HG03039 (cell line): ENCODE measurements around the gene LY6G6D.
A peak's percentile ranks its signal among the peaks of the same experiment; 100 is the strongest.

Source experiments
- ATAC-seq: cut with Tn5 transposase; IDR thresholded peaks from one replicate; pipeline ENCODE4 v1.9.1; 2021; ENCODE audit warnings: mild to moderate bottlenecking, moderate library complexity; ENCODE audit not compliant: unreplicated experiment

The LY6G6D gene

GRCh38 chr6:31733734-31734133, 18.6 kb downstream of the LY6G6D start:
- no peak for ATAC-seq

GRCh38 chr6:31734247-31734820, 19.2 kb downstream of the LY6G6D start:
- ATAC-seq = no peak

- ATAC-seq = no peak
Measured at GRCh38 chr6:31734821-31735406, 19.8 kb downstream of the LY6G6D start.

- no peak for ATAC-seq
Measured at GRCh38 chr6:31736021-31736767, 21.0 kb downstream of the LY6G6D start, which contains the start of gene CLIC1. Gene CLIC1 (minus strand): TSS chr6:31736530. CDS start chr6:31736300, 230 bp downstream.

- ATAC-seq = no peak
Measured at GRCh38 chr6:31736768-31737314, 21.7 kb downstream of the LY6G6D start.

- ATAC-seq = no peak
Measured at GRCh38 chr6:31737315-31737990, 22.3 kb downstream of the LY6G6D start.

GRCh38 chr6:31737991-31738979, 23.1 kb downstream of the LY6G6D start:
- no peak for ATAC-seq

- peak; percentile 66 for ATAC-seq
Measured at GRCh38 chr6:31739639-31740396, 24.7 kb downstream of the LY6G6D start, which contains the start of gene MSH5. Gene MSH5 (plus strand): TSS chr6:31740005. CDS start chr6:31740467, 462 bp downstream.

- ATAC-seq = no peak
Measured at GRCh38 chr6:31740397-31741223, 25.5 kb downstream of the LY6G6D start.

- no peak for ATAC-seq
Measured at GRCh38 chr6:31741815-31742214, 26.7 kb downstream of the LY6G6D start.

GRCh38 chr6:31742894-31743293, 27.7 kb downstream of the LY6G6D start:
- no peak for ATAC-seq

- ATAC-seq = no peak
Measured at GRCh38 chr6:31744422-31744821, 29.3 kb downstream of the LY6G6D start.

GRCh38 chr6:31749301-31750036, 34.3 kb downstream of the LY6G6D start:
- no peak for ATAC-seq

GRCh38 chr6:31750411-31751022, 35.4 kb downstream of the LY6G6D start:
- no peak for ATAC-seq

GRCh38 chr6:31752739-31753319, 37.7 kb downstream of the LY6G6D start:
- no peak for ATAC-seq

- no peak for ATAC-seq
Measured at GRCh38 chr6:31758281-31758680, 43.1 kb downstream of the LY6G6D start.

GRCh38 chr6:31760790-31761189, 45.6 kb downstream of the LY6G6D start:
- ATAC-seq = no peak
